GM19043 (cell line): Measurements from ENCODE around the gene MAGI1.

Experiments used
- ATAC-seq: cut with Tn5 transposase; IDR thresholded peaks from one replicate; pipeline ENCODE4 v1.9.1; 2021; ENCODE audit warnings: low read depth; ENCODE audit not compliant: unreplicated experiment

The MAGI1 gene

GRCh38 chr3:66017084-66017483 is 21.6 kb downstream of the MAGI1 start:
- no peak for ATAC-seq

GRCh38 chr3:66015841-66016240 is 22.9 kb downstream of the MAGI1 start:
- no peak for ATAC-seq

GRCh38 chr3:66014651-66015050 is 24.1 kb downstream of the MAGI1 start:
- ATAC-seq = no peak

- no peak for ATAC-seq
Observed at GRCh38 chr3:66014056-66014455, 24.7 kb downstream of the MAGI1 start.

- ATAC-seq = no peak
Observed at GRCh38 chr3:66012711-66013110, 26.0 kb downstream of the MAGI1 start.

GRCh38 chr3:66010739-66011655 is 27.7 kb downstream of the MAGI1 start:
- ATAC-seq = no peak

- no peak for ATAC-seq
Observed at GRCh38 chr3:66010348-66010738, 28.4 kb downstream of the MAGI1 start.

GRCh38 chr3:66004244-66004643 is 34.5 kb downstream of the MAGI1 start:
- no peak for ATAC-seq

- no peak for ATAC-seq
Observed at GRCh38 chr3:66001626-66002025, 37.1 kb downstream of the MAGI1 start.

- ATAC-seq = no peak
Observed at GRCh38 chr3:66000506-66000905, 38.2 kb downstream of the MAGI1 start.

GRCh38 chr3:65999606-66000005 is 39.1 kb downstream of the MAGI1 start:
- no peak for ATAC-seq

GRCh38 chr3:65996589-65996988 is 42.1 kb downstream of the MAGI1 start:
- no peak for ATAC-seq

GRCh38 chr3:65995515-65995914 is 43.2 kb downstream of the MAGI1 start:
- no peak for ATAC-seq

- no peak for ATAC-seq
Observed at GRCh38 chr3:65995030-65995429, 43.7 kb downstream of the MAGI1 start.

GRCh38 chr3:65993134-65993900 is 45.4 kb downstream of the MAGI1 start:
- ATAC-seq = no peak

GRCh38 chr3:65992106-65992505 is 46.6 kb downstream of the MAGI1 start:
- ATAC-seq = no peak

GRCh38 chr3:65988411-65989180 is 50.1 kb downstream of the MAGI1 start:
- ATAC-seq = no peak

- ATAC-seq = no peak
Observed at GRCh38 chr3:65986285-65986684, 52.4 kb downstream of the MAGI1 start.

GRCh38 chr3:65984975-65985374 is 53.7 kb downstream of the MAGI1 start:
- ATAC-seq = no peak

- ATAC-seq = no peak
Observed at GRCh38 chr3:65983100-65983499, 55.6 kb downstream of the MAGI1 start.

GRCh38 chr3:65979731-65980130 is 59.0 kb downstream of the MAGI1 start:
- no peak for ATAC-seq
